ENCODE measurements around the gene DNAJC10. TPM values are rescaled to one million over a fixed set of nuclear protein-coding genes. Genes with fewer than 3 reads are reported as not detected.

The DNAJC10 gene
- total and polyA plus RNA-seq, 10 of the 15 experiments (the other 5 are each of a cell fraction or from before 2014, with no cell fraction given), result 9.1 to 67.9 (median 38.2) TPM

- FAIRE-seq (no peak), DNase-seq (ENCODE audit: low read depth, low spot score) (no peak), ATAC-seq (no peak; the same call in 2 of the 3 replicates)
- peaks cover 5% of the 10 kb centered on the region; the same call in 1 of the 2 replicates for H3K4me1 ChIP-seq (ENCODE audit: control insufficient read depth, insufficient read depth, low read length)
- peaks cover 13% of the 10 kb centered on the region for H3K79me2 ChIP-seq (ENCODE audit: control insufficient read depth, insufficient read depth, low read length)
- RAD21 ChIA-PET (ENCODE audit: unreplicated experiment), result interaction anchor here (1.0 kb wide), 2 partner anchors 19 to 66 kb away, joined by 3 read pairs; no protein-coding TSS in a partner anchor
- CTCF ChIA-PET, result interaction anchor here (0.6 to 2.2 kb wide), 3 partner anchors 8 to 49 kb away, joined by 3 to 10 read pairs (median 4); no protein-coding TSS in a partner anchor
- in situ Hi-C loops (cut with MboI) (no loop called here), intact Hi-C loops (cut with micrococcal nuclease; ENCODE audit: unreplicated experiment) (no loop called here)
- H3K4me3 ChIP-seq, result peak overlapping the region; percentile 93
- peak overlapping the region; percentile 82 for H3K9ac ChIP-seq (ENCODE audit: control insufficient read depth, insufficient read depth, low read length)
- H3K9me3 ChIP-seq (replicated peaks; ENCODE audit: control insufficient read depth, insufficient read depth, low read length), result no peaks in the 10 kb centered on the region
- 0% methylated on average over 9 of the region's 9 CpGs for WGBS (ENCODE audit: insufficient coverage, insufficient replicate concordance, low lambda C conversion rate, missing lambda C conversion rate)
- BruUV-seq (replicated peaks), result TSS peak; percentile 76
- SMC1A ChIA-PET (ENCODE audit: uncharacterized antibody, unreplicated experiment), result interaction anchor here (1.1 to 6.2 kb wide), 5 partner anchors 9 to 265 kb away, joined by 3 to 37 read pairs (median 4); no protein-coding TSS in a partner anchor
- peak overlapping the region; percentile 60 for H3K4me2 ChIP-seq (ENCODE audit: control insufficient read depth, insufficient read depth)
- H3K27ac ChIP-seq (ENCODE audit: control insufficient read depth, insufficient read depth), result peak overlapping the region; percentile 73
- H4K20me1 ChIP-seq (ENCODE audit: control insufficient read depth, insufficient read depth), result no peaks in the 10 kb centered on the region
- H3K36me3 ChIP-seq (ENCODE audit: control insufficient read depth in 2 of 2, insufficient read depth in 2 of 2, low read length in 1 of 2), result no peaks in the 10 kb centered on the region; a peak in 1 of 4 replicates
- no peaks in the 10 kb centered on the region for H3K27me3 ChIP-seq (replicated peaks in 1 of 2; ENCODE audit: control insufficient read depth in 2 of 2, insufficient read depth in 2 of 2, low read length in 1 of 2)
- POLR2A ChIA-PET, result no interaction called here
- H2AFZ ChIP-seq (ENCODE audit: control insufficient read depth, low read depth, low read length), result peak overlapping the region; percentile 80
- no peak for TF ChIP-seq YY1 (IDR thresholded peaks at IDR 0.05; ENCODE audit: low read depth, low read length)
- no peak for TF ChIP-seq CTCF (IDR thresholded peaks at IDR 0.05 in 2 of 3, conservative IDR thresholded peaks at IDR 0.05 in 1 of 3; ENCODE audit: control insufficient read depth in 2 of 3, extremely low read depth in 1 of 3, insufficient read depth in 1 of 3, low read depth in 3 of 3, low read length in 3 of 3)
- no peak for TF ChIP-seq IRF5 (IDR thresholded peaks at IDR 0.05; ENCODE audit: borderline replicate concordance)
- no peak for TF ChIP-seq ZNF274 (IDR thresholded peaks at IDR 0.05; ENCODE audit: insufficient read depth, insufficient read length)
- TF ChIP-seq CBX5 (IDR thresholded peaks at IDR 0.05; ENCODE audit: low read depth), result no peak
- no peak for TF ChIP-seq CUX1 (IDR thresholded peaks at IDR 0.05; ENCODE audit: insufficient replicate concordance, low read depth, low read length)
- TF ChIP-seq BRCA1 (IDR thresholded peaks at IDR 0.05; ENCODE audit: low read depth, low read length), result no peak
- no peak for TF ChIP-seq SREBF2 (IDR thresholded peaks at IDR 0.05; ENCODE audit: low read length)
- no peak for TF ChIP-seq RAD21 (IDR thresholded peaks at IDR 0.05; ENCODE audit: insufficient read depth, low read depth, low read length)
- no peak for TF ChIP-seq E2F8 (IDR thresholded peaks at IDR 0.05; ENCODE audit: low read depth, partially characterized antibody)
- TF ChIP-seq YBX1 (IDR thresholded peaks at IDR 0.05), result no peak
Observed at GRCh38 chr2:182715121-182715891, 751 bp upstream of the DNAJC10 start.

Data from GM12878 (cell line).